T follicular helper cell (primary cell): ENCODE measurements around the gene PRR15L.
"Not testable (repeated sequence)": the region's sequence is repeated elsewhere in the genome, so short reads cannot be mapped to it uniquely, and the experiment has no call there.

Experiments used
- DNase-seq: peaks from one replicate; pipeline ENCODE4 v3.0.0-alpha.2; 2020; ENCODE audit warnings: low read depth

Gene PRR15L

GRCh38 chr17:47935468-47935867 is 22.2 kb downstream of the PRR15L start:
- DNase-seq: not testable (repeated sequence)

GRCh38 chr17:47934856-47935255 is 22.8 kb downstream of the PRR15L start:
- no peak for DNase-seq

- DNase-seq: no peak
Observed at GRCh38 chr17:47931848-47932247, 25.8 kb downstream of the PRR15L start.

- DNase-seq: no peak
Observed at GRCh38 chr17:47929218-47930000, 28.3 kb downstream of the PRR15L start.

GRCh38 chr17:47928415-47928814 is 29.3 kb downstream of the PRR15L start:
- DNase-seq: no peak

- DNase-seq: no peak
Observed at GRCh38 chr17:47927821-47928400, 29.8 kb downstream of the PRR15L start.

GRCh38 chr17:47925678-47925988 is 32.0 kb downstream of the PRR15L start:
- no peak for DNase-seq

- DNase-seq: no peak
Observed at GRCh38 chr17:47924785-47925677, 32.7 kb downstream of the PRR15L start.

- DNase-seq: not testable (repeated sequence)
Observed at GRCh38 chr17:47919889-47920288, 37.8 kb downstream of the PRR15L start.

GRCh38 chr17:47918991-47919390 is 38.7 kb downstream of the PRR15L start:
- DNase-seq: no peak

GRCh38 chr17:47918006-47918405 is 39.7 kb downstream of the PRR15L start:
- DNase-seq: no peak

- DNase-seq: no peak
Observed at GRCh38 chr17:47917581-47917980, 40.1 kb downstream of the PRR15L start.

GRCh38 chr17:47916489-47917208 is 41.0 kb downstream of the PRR15L start:
- no peak for DNase-seq

GRCh38 chr17:47915776-47916398 is 41.8 kb downstream of the PRR15L start:
- DNase-seq: no peak

- no peak for DNase-seq
Observed at GRCh38 chr17:47914306-47914948, 43.3 kb downstream of the PRR15L start.

- no peak for DNase-seq
Observed at GRCh38 chr17:47913050-47913449, 44.6 kb downstream of the PRR15L start.

- no peak for DNase-seq
Observed at GRCh38 chr17:47907932-47908562, 49.6 kb downstream of the PRR15L start.

- DNase-seq: no peak
Observed at GRCh38 chr17:47906443-47906842, 51.2 kb downstream of the PRR15L start.

- no peak for DNase-seq
Observed at GRCh38 chr17:47905221-47905733, 52.4 kb downstream of the PRR15L start.

- DNase-seq: no peak
Observed at GRCh38 chr17:47902039-47902744, 55.5 kb downstream of the PRR15L start.
